HCT116 (cell line): Measurements from ENCODE around the gene DMKN.

Experiments
- CTCF ChIP-seq, 3 experiments: fragments of 200-600 bp in 1 of 3; sonication (generic) in 1 of 3; IDR thresholded peaks in 2 of 3; conservative IDR thresholded peaks in 1 of 3; 2 replicates each; pipeline ENCODE4 v1.5.1; 2012 to 2017; ENCODE audit warnings: low read depth in 2 of 3, low read length in 2 of 3, antibody characterized with exemption in 1 of 3, borderline replicate concordance in 1 of 3, control low read depth in 1 of 3, mild to moderate bottlenecking in 1 of 3, mixed read lengths in 1 of 3, mixed run types in 1 of 3, moderate library complexity in 1 of 3; ENCODE audit not compliant: insufficient read depth in 1 of 3
- EZH2 ChIP-seq: fragments of 200-600 bp; sonication (generic); IDR thresholded peaks from 2 replicates; pipeline ENCODE4 v1.6.1; 2017; ENCODE audit warnings: antibody characterized with exemption, mixed run types
- MAX ChIP-seq: IDR thresholded peaks from 2 replicates; pipeline ENCODE4 v1.6.1; 2012
- POLR2A ChIP-seq: IDR thresholded peaks from 2 replicates; pipeline ENCODE4 v1.7.0; 2011; ENCODE audit warnings: borderline replicate concordance; ENCODE audit not compliant: insufficient read depth, insufficient read length; ENCODE audit errors: extremely low read depth
- SIN3A ChIP-seq: IDR thresholded peaks from 2 replicates; pipeline ENCODE4 v1.6.1; 2012; ENCODE audit warnings: low read depth
- SRF ChIP-seq: IDR thresholded peaks from 2 replicates; pipeline ENCODE4 v1.6.1; 2012; ENCODE audit warnings: low read depth
- TCF7L2 ChIP-seq: IDR thresholded peaks from 2 replicates; pipeline ENCODE4 v1.7.0; 2011; ENCODE audit warnings: borderline replicate concordance, inconsistent platforms; ENCODE audit not compliant: insufficient read depth, insufficient read length; ENCODE audit errors: extremely low read depth
- ZNF274 ChIP-seq: fragments of 200-500 bp; sonication (Bioruptor generic); IDR thresholded peaks from 2 replicates; pipeline ENCODE4 v1.6.1; 2014; ENCODE audit warnings: mild to moderate bottlenecking, low read depth, low read length, inconsistent platforms

- no peak for TF ChIP-seq CTCF (IDR thresholded peaks at IDR 0.05 in 2 of 3, conservative IDR thresholded peaks at IDR 0.05 in 1 of 3; ENCODE audit: borderline replicate concordance in 1 of 3, insufficient read depth in 1 of 3, low read depth in 2 of 3, low read length in 2 of 3)
- no peak for TF ChIP-seq TCF7L2
- TF ChIP-seq POLR2A: no peak
- no peak for TF ChIP-seq SIN3A
- TF ChIP-seq EZH2: no peak
- no peak for TF ChIP-seq ZNF274
- no peak for TF ChIP-seq MAX
- no peak for TF ChIP-seq SRF
These were observed 7.4 kb downstream of the DMKN start for GRCh38 chr19:35506011-35506410.
